Umbilical cord (tissue), 2 donors: Measurements from ENCODE around the gene CACTIN. TPM values are rescaled to one million over a fixed set of nuclear protein-coding genes. Genes with fewer than 3 reads are reported as not detected.
"Not testable (repeated sequence)": the region's sequence is repeated elsewhere in the genome, so short reads cannot be mapped to it uniquely, and the experiment has no call there.

ENCODE experiments used
- DNase-seq: peaks from one replicate; pipeline ENCODE4 v3.0.0-alpha.2; 2015; ENCODE audit warnings: low spot score
- total RNA-seq: library from RNA; depleted of rRNA; stranded (reverse); fragments of >200 nt; gene quantifications from one replicate; pipeline ENCODE4 v1.2.3, GENCODE V29; 2014; ENCODE audit warnings: low replicate concordance; ENCODE audit not compliant: insufficient read depth

The CACTIN gene
- total RNA-seq, 1 donor from 2014 or later: 17.1 TPM

DNA sequence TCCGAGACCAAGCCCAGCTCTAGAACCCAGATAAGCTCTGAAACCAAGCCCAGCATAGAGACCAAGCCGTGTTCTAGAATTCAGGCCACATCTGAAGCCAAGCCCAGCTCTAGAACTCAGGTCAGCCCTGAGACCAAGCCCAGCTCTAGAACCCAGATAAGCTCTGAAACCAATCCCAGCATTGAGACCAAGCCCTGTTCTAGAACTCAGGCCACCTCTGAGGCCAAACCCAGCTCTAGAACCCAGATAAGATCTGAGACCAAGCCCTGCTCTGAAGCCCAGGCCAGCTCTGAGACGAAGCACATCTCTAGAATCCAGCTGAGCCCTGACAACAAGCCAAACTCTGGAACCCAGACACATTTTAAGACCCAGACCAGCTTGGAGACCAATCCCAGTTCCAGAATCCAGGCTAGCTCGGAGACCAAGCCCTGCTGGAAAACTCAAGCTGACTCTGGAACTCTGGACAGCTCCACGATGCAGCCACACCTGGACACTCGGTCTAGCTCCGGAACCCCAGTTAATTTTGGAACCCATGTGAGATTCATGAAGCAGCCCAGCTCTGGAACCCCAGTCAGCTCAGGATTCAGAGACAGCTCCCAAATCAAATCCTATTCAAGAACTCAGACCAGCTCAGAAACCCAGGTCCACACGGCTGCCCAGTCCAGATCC lies 35.5 kb downstream of the CACTIN start:
- DNase-seq: no peak

- DNase-seq: no peak
Observed at GRCh38 chr19:3589949-3590348, 36.6 kb downstream of the CACTIN start.

GRCh38 chr19:3589439-3589838 lies 37.2 kb downstream of the CACTIN start:
- no peak for DNase-seq

GRCh38 chr19:3586707-3587346 lies 39.8 kb downstream of the CACTIN start:
- no peak for DNase-seq

- no peak for DNase-seq
Observed at GRCh38 chr19:3586127-3586626, 40.4 kb downstream of the CACTIN start.

GRCh38 chr19:3585301-3586126 lies 41.1 kb downstream of the CACTIN start, which contains the start of gene GIPC3:
Gene GIPC3, plus strand, starts transcription at chr19:3585478. Its CDS starts 120 bp downstream, at chr19:3585598.
- no peak for DNase-seq

DNA sequence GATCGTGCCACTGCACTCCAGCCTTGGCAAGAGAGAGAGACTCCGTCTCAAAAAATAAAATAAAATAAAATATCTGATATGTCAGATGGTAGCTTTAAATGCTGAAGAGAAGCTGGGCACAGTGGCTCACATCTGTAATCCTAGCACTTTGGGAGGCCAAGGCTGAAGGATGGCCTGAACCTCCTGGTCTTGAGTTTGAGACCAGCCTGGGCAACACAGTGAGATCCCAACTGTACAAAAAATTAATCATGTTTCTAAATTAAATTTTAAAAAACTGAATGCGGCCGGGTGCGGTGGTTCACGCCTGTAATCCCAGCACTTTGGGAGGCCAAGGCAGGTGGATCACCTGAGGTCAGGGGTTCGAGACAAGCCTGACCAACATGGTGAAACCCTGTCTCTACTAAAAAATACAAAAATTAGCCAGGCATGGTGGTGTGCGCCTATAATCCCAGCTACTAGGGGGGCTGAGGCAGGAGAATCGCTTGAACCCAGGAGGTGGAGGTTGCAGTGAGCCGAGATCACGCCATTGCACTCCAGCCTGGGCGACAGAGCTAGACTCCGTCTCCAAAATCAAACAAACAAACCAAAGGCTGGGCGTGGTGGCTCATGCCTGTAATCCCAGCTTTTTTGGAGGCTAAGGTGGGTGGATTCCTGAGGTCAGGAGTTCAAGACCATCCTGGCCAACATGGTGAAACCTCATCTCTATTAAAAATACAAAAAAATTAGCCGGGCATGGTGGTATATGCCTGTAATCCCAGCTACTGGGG lies 42.4 kb downstream of the CACTIN start:
- not testable (repeated sequence) for DNase-seq

DNA sequence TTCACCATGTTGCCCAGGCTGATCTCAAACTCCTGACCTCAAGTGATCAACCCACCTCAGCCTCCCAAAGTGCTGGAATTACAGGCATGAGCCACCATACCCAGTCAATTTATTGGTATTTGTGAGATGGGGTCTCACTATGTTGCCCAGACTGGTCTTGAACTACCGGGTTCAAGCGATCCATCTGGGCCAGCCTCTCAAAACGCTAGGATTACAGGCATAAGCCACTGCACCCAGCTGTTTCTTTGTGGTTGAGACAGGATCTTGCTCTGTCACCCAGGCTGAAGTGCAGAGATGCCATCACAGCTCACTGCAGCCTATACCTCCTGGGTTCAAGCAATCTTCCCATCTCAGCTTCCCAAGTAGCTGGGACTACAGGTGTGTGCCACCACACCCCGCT lies 44.8 kb downstream of the CACTIN start:
- DNase-seq: not testable (repeated sequence)

DNA sequence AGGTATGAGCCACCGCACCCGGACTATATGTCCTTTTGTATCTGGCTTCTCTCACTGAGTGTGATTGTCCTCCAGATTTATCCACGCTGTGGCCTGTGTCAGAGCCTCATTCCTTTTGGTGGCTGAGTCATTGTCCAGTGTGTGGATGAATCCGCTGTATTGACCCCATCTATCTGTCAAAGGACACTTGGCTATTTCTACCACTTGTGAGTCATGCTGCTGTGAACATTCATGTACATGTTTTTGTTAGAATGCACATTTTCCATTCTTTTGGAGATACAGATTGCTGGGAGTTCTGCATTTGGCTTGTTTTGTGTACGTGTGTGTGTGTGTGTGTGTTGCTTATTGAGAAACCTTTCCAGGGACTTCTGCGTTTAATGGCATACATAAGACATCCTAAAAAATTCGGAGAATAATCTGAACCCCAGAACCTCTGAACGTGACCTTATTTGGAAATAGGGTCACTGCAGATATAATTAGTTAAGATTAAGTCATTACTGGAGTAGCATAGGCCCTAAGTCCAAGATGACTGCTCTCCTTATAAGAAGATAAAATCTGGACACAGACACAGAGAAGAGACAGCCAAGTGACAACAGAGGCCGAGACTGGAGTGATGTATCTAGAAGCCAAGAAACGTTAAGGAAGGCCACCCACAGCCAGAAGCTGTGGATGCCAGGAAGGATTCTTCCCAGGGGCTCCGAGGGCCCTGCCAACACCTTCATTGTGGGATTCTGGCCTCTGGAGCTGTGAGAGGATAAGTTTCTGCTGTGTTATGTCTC lies 46.2 kb downstream of the CACTIN start:
- peak; percentile 45 for DNase-seq

GRCh38 chr19:3578390-3578789 lies 48.2 kb downstream of the CACTIN start:
- DNase-seq: no peak

DNA sequence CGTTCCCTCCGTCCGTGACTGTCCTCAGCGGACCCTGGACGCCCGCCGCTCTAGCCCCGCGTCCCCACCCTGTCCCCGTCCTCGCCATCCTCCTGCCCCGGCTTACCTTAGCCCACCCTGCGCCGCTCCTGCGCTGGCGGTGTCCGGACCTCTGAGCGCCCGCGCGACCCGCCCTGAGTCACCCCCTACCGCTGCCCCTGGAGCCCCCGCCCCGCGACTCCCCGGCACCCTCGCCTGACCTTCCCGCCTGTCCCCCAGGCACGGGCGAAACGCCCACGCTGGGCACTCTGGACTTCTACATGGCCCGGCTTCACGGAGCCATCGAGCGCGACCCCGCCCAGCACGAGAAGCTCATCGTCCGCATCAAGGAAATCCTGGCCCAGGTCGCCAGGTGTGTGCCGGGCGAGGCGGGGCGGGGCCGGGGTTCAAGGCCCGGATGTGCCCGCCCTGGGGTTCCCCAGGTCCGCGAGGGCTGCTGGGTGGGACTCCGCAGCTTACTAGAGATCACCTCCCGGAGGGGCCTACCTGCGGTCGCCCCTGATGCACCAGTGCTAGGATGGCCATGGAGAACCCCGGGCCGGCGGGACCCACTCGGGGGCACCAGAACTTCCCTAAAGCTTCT lies 48.8 kb downstream of the CACTIN start:
- no peak for DNase-seq

DNA sequence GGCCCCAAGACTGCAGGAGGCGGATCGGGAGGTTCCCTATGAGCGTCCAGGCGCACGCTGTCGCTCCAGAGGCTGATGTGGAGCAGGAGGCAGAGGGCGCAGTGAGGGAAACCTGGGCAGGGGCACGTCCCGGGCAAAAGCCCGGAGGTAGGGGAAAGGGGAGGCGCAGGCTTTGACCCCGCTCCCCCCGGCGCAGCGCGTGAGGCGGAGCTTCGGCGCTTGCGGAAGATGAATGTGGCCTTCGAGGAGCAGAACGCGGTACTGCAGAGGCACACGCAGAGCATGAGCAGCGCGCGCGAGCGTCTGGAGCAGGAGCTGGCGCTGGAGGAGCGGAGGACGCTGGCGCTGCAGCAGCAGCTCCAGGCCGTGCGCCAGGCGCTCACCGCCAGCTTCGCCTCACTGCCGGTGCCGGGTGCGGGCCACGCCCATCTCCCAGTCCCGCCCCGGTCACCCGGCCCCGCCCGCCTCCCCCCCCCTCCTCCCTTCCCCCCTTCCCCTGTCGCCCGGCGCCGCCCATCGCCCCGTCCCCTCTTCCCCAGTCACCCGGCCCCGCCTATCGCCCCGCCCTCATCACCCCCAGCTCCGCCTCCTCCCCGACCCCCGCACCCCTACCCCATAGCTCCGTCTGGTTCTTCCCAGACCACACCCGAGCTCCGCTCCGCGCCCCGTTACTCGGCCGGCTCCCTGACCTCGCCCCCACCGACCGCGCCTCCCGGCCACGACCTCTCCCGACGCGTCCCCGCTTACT lies 49.7 kb downstream of the CACTIN start:
- peak; percentile 78 for DNase-seq

GRCh38 chr19:3575949-3576673 lies 50.5 kb downstream of the CACTIN start:
- DNase-seq: no peak

- no peak for DNase-seq
Observed at GRCh38 chr19:3575260-3575741, 51.3 kb downstream of the CACTIN start.

DNA sequence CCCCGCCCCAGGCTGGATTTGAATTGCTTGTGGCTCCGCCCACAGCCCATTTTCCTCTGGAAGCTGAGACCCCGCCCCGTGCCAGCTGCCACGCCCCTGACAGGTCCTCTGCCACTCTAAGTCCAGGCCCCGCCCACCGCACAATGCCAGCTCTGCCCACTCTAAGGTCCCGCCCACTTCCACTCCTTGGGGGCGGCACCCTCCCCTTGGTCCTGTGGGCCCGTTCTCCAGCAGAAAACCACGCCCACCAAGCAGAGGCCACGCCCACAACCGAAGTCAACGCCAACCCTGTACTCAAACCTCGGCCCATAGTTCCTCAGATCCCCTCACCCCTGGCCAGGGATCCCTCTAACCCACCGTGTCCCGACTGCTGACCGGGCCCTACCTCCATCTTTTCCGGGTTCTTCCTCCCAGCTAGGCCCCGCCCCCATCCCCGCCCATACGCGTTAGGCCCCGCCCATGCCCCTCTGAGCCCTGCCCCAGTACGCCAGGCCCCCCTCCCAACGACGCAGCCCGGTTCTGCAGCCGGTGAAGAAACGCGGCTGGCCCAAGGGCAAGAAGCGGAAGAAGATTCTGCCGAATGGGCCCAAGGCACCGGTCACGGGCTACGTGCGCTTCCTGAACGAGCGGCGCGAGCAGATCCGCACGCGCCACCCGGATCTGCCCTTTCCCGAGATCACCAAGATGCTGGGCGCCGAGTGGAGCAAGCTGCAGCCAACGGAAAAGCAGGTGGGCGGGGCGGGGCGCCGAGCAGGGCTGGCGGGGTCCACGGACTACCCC lies 52.5 kb downstream of the CACTIN start:
- peak; percentile 82 for DNase-seq

- DNase-seq: peak; percentile 31
Observed at GRCh38 chr19:3573162-3573857, 53.3 kb downstream of the CACTIN start.

GRCh38 chr19:3572855-3573161 lies 53.8 kb downstream of the CACTIN start, which contains the start of gene HMG20B:
Gene HMG20B, plus strand, starts transcription at chr19:3572944. Its CDS starts 366 bp downstream, at chr19:3573310.
- no peak for DNase-seq
